Smooth muscle cell (in vitro differentiated cells): ENCODE data around the gene ZFP62. TPM values are rescaled to one million over a fixed set of nuclear protein-coding genes. Genes with fewer than 3 reads are reported as not detected.

ENCODE experiments used
- DNase-seq: peaks from one replicate; lab custom pipeline; 2025; ENCODE audit not compliant: unreplicated experiment; lab: John Stamatoyannopoulos, UW
- H2AFZ ChIP-seq: fragments of 200-600 bp; sonication (generic); 2 replicates; pipeline ENCODE4 v1.6.0; 2016; ENCODE audit warnings: antibody characterized with exemption, low read depth, mild to moderate bottlenecking
- H3F3A ChIP-seq: fragments of 200-600 bp; sonication (generic); 2 replicates; pipeline ENCODE4 v1.6.0; 2017; ENCODE audit warnings: antibody characterized with exemption, low read depth
- H3K27ac ChIP-seq: fragments of 200-600 bp; sonication (generic); 2 replicates; pipeline ENCODE4 v1.5.1; 2016; ENCODE audit warnings: low read depth, mild to moderate bottlenecking
- H3K27me3 ChIP-seq: fragments of 200-600 bp; sonication (generic); 2 replicates; pipeline ENCODE4 v1.6.1; 2016; ENCODE audit warnings: low read depth, mild to moderate bottlenecking
- H3K36me3 ChIP-seq: fragments of 200-600 bp; sonication (generic); 2 replicates; pipeline ENCODE4 v1.5.1; 2016; ENCODE audit warnings: low read depth
- H3K4me1 ChIP-seq: fragments of 200-600 bp; sonication (generic); 2 replicates; pipeline ENCODE4 v1.5.1; 2016; ENCODE audit warnings: low read depth
- H3K4me2 ChIP-seq: fragments of 200-600 bp; sonication (generic); 2 replicates; pipeline ENCODE4 v1.6.0; 2016; ENCODE audit warnings: mild to moderate bottlenecking
- H3K4me3 ChIP-seq: fragments of 200-600 bp; sonication (generic); 2 replicates; pipeline ENCODE4 v1.5.1; 2016; ENCODE audit warnings: mild to moderate bottlenecking
- H3K79me2 ChIP-seq: fragments of 200-600 bp; sonication (generic); 2 replicates; pipeline ENCODE4 v1.6.0; 2016; ENCODE audit warnings: low read depth, mild to moderate bottlenecking
- H3K9ac ChIP-seq: fragments of 200-600 bp; sonication (generic); 2 replicates; pipeline ENCODE4 v1.6.0; 2016; ENCODE audit warnings: low read depth
- H3K9me3 ChIP-seq: fragments of 200-600 bp; sonication (generic); replicated peaks from 2 replicates; pipeline ENCODE4 v1.5.1; 2016; ENCODE audit warnings: low read depth
- H4K20me1 ChIP-seq: fragments of 200-600 bp; sonication (generic); 2 replicates; pipeline ENCODE4 v1.6.0; 2016; ENCODE audit warnings: low read depth
- CTCF ChIP-seq: fragments of 200-600 bp; sonication (generic); IDR thresholded peaks from 2 replicates; pipeline ENCODE4 v1.5.1; 2017; ENCODE audit warnings: borderline replicate concordance, mild to moderate bottlenecking, antibody characterized with exemption; ENCODE audit not compliant: insufficient read depth, poor library complexity, severe bottlenecking
- WGBS: methylation state at CpG from one replicate; pipeline ENCODE4 v1.1.7; 2016; ENCODE audit warnings: low lambda C conversion rate; 5-methylcytosine and 5-hydroxymethylcytosine counted together
- polyA plus RNA-seq: library from polyadenylated mRNA; unstranded; fragments of >200 nt; fragmentation: Nextera tagmentation; extraction: Ambion mirVana; gene quantifications from 2 replicates; pipeline ENCODE4 v1.2.1, GENCODE V29; 2016
- total RNA-seq: library from RNA; depleted of rRNA; stranded (reverse); fragments of >200 nt; gene quantifications from 2 replicates; pipeline ENCODE4 v1.2.3, GENCODE V29; 2014

Gene ZFP62
- total and polyA plus RNA-seq, 2 experiments from 2014 or later: 6.4 to 9.2 TPM

GRCh38 chr5:180866985-180867384 lies 5.9 kb upstream of the ZFP62 start:
- no peak for DNase-seq
- no peaks in the 10 kb centered on the region for H3K27me3 ChIP-seq
- H3K27ac ChIP-seq: no peak overlapping the region
- H3K9ac ChIP-seq: no peak overlapping the region
- H3K4me3 ChIP-seq: no peak overlapping the region
- no peak overlapping the region for H2AFZ ChIP-seq
- no peak for TF ChIP-seq CTCF
- no peaks in the 10 kb centered on the region for H4K20me1 ChIP-seq
- H3K36me3 ChIP-seq: no peaks in the 10 kb centered on the region
- peaks cover 3% of the 10 kb centered on the region for H3K4me1 ChIP-seq
- 95% methylated on average over 10 of the region's 10 CpGs for WGBS
- no peaks in the 10 kb centered on the region for H3K79me2 ChIP-seq
- no peaks in the 10 kb centered on the region for H3F3A ChIP-seq
- H3K4me2 ChIP-seq: no peak overlapping the region
- no peaks in the 10 kb centered on the region for H3K9me3 ChIP-seq

- Histone ChIP-seq H2AFZ (no peak overlapping the region), H3K79me2 (no peaks in the 10 kb centered on the region), H3K36me3 (no peaks in the 10 kb centered on the region), H3K4me1 (peaks cover 9% of the 10 kb centered on the region), H3K27ac (no peak overlapping the region), H3K9ac (no peak overlapping the region), H3K4me2 (no peak overlapping the region), H3K9me3 (no peaks in the 10 kb centered on the region), H3K4me3 (no peak overlapping the region), H3F3A (no peaks in the 10 kb centered on the region), H4K20me1 (no peaks in the 10 kb centered on the region), H3K27me3 (no peaks in the 10 kb centered on the region)
- DNase-seq: no peak
- TF ChIP-seq CTCF: no peak
- 73% methylated on average over 5 of the region's 5 CpGs for WGBS
These were observed 5.1 kb upstream of the ZFP62 start for GRCh38 chr5:180865981-180866695.

- Histone ChIP-seq H3K9me3 (no peaks in the 10 kb centered on the region), H3K36me3 (no peaks in the 10 kb centered on the region), H3K27me3 (no peaks in the 10 kb centered on the region), H2AFZ (no peak overlapping the region), H3K4me2 (no peak overlapping the region), H3K4me1 (peaks cover 15% of the 10 kb centered on the region), H3K27ac (no peak overlapping the region), H3K79me2 (peaks cover 22% of the 10 kb centered on the region), H3F3A (no peaks in the 10 kb centered on the region), H4K20me1 (no peaks in the 10 kb centered on the region), H3K4me3 (no peak overlapping the region), H3K9ac (no peak overlapping the region)
- DNase-seq: no peak
- 60% methylated on average over 11 of the region's 11 CpGs for whole genome bisulfite sequencing
- TF ChIP-seq CTCF: no peak
These were observed 1.6 kb upstream of the ZFP62 start for GRCh38 chr5:180862645-180863044.
